PFSK-1 (cell line): ENCODE data around the gene NFE2L2.

ENCODE experiments used
- POLR2AphosphoS5 ChIP-seq: IDR thresholded peaks from 2 replicates; pipeline ENCODE4 v1.6.1; 2012; ENCODE audit warnings: low read depth, mild to moderate bottlenecking, control low read depth, low read length, moderate library complexity
- TAF1 ChIP-seq: IDR thresholded peaks from 2 replicates; pipeline ENCODE4 v1.6.1; 2012; ENCODE audit warnings: low read length, control low read depth, borderline replicate concordance; ENCODE audit not compliant: insufficient read depth
- TF ChIP-seq, protein P1 (sequence below), 2 experiments: IDR thresholded peaks; 2 replicates each; pipeline versions ENCODE4 v1.6.1 to v1.8.0; 2011 to 2012; ENCODE audit warnings: low read depth in 2 of 2, low read length in 2 of 2, control low read depth in 1 of 2, inconsistent platforms in 1 of 2, mild to moderate bottlenecking in 1 of 2, moderate library complexity in 1 of 2; ENCODE audit not compliant: insufficient read depth in 1 of 2

DNA sequence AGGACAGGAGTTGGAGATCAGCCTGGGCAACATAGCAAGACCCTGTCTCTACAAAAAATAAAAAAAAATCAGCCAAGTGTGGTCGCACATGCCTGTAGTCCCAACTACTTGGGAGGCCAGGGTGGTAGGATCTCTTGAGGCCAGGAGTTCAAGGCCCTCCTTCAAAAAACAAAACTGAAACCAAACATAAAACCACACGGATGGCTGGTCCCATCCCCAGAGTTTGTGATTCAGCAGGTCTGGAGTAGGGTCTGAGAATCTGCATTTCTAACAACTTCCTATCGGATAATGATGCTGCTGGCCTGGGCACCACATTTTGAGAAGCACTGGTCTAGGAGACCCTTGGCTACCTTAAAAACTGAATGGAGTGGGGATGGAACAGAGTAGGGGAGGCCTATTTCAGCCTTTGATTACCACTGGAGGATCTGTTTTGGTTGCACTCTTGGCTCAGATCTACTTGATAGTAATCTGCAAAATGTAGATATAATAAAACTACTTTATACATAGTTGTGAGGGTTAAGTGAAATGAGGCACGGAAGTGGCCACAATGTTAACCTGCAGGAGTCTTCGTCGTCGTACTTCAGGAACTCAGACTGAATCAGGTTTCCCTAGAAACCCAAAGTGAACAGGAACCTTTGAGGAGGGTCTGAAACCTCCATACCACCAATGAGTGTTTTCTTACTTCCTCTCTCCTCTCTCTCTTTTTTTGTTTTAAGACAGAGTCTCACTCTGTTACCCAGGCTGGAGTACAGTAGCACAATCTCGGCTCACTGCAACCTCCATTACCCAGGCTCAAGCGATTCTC lies 25.5 kb upstream of the NFE2L2 start:
- TF ChIP-seq TAF1 (no peak), POLR2AphosphoS5 (no peak)
- TF ChIP-seq, protein P1, sequence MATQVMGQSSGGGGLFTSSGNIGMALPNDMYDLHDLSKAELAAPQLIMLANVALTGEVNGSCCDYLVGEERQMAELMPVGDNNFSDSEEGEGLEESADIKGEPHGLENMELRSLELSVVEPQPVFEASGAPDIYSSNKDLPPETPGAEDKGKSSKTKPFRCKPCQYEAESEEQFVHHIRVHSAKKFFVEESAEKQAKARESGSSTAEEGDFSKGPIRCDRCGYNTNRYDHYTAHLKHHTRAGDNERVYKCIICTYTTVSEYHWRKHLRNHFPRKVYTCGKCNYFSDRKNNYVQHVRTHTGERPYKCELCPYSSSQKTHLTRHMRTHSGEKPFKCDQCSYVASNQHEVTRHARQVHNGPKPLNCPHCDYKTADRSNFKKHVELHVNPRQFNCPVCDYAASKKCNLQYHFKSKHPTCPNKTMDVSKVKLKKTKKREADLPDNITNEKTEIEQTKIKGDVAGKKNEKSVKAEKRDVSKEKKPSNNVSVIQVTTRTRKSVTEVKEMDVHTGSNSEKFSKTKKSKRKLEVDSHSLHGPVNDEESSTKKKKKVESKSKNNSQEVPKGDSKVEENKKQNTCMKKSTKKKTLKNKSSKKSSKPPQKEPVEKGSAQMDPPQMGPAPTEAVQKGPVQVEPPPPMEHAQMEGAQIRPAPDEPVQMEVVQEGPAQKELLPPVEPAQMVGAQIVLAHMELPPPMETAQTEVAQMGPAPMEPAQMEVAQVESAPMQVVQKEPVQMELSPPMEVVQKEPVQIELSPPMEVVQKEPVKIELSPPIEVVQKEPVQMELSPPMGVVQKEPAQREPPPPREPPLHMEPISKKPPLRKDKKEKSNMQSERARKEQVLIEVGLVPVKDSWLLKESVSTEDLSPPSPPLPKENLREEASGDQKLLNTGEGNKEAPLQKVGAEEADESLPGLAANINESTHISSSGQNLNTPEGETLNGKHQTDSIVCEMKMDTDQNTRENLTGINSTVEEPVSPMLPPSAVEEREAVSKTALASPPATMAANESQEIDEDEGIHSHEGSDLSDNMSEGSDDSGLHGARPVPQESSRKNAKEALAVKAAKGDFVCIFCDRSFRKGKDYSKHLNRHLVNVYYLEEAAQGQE (IDR thresholded peaks at IDR 0.05; ENCODE audit: insufficient read depth in 1 of 2, low read depth in 2 of 2, low read length in 2 of 2): no peak
